Globus pallidus (tissue), 1 donor: Measurements from ENCODE around the gene USH1C.

ENCODE experiments used
- DNase-seq: peaks from one replicate; pipeline ENCODE4 v3.0.0-alpha.2; 2015; ENCODE audit warnings: low spot score

Gene USH1C

DNA sequence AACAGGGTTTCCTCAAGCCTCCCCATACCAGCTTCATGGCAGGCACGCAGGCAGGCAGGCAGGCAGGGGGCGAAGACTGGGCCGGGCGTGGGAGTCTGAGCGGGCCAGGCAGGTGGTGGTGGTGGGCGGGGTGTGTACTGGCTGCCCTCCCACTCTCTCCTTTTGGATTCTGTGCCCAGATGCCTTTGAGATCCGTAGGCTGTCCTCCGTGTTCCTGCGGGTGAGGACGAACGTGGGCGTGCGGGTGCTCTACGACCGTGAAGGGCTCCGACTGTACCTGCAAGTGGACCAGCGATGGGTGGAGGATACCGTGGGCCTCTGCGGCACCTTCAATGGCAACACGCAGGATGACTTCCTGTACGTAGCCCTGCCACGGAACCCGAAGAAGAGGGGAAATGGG lies 25.8 kb upstream of the USH1C start:
- DNase-seq = no peak

DNA sequence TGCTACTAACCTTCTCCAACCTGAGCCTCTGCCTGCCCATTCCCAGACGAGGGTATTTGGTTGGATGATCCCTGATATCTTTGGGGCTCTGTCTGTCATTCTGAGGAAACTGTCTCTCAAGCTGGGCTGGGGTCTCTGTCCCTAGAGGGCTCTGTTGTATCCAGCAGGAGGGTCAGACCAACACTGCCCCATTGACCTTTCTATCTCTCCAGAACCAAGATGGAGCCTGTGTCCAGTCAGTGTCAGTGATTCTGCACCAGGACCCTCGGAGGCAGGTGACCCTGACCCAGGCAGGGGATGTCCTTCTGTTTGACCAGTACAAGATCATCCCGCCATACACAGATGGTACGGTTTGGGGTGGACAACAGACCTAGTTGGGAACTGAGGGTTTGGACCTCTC lies 24.7 kb upstream of the USH1C start:
- DNase-seq = no peak

DNA sequence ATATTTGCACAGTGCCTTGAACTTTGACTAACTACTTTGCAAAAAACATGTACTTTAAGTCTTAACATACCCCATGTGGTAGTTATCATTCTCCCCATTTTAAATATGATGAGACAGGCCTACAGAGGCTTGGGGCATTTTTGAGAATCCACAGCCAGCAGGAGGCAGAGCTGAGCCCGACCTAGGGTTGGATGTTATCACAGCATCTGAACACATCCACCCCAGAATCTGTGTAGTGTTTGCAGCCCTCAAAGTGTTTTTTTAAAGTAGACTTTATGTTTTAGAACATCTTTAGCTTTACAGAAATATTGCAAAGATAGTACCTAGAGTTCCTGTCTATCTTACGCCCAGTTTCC lies 20.4 kb upstream of the USH1C start:
- DNase-seq = no peak

DNA sequence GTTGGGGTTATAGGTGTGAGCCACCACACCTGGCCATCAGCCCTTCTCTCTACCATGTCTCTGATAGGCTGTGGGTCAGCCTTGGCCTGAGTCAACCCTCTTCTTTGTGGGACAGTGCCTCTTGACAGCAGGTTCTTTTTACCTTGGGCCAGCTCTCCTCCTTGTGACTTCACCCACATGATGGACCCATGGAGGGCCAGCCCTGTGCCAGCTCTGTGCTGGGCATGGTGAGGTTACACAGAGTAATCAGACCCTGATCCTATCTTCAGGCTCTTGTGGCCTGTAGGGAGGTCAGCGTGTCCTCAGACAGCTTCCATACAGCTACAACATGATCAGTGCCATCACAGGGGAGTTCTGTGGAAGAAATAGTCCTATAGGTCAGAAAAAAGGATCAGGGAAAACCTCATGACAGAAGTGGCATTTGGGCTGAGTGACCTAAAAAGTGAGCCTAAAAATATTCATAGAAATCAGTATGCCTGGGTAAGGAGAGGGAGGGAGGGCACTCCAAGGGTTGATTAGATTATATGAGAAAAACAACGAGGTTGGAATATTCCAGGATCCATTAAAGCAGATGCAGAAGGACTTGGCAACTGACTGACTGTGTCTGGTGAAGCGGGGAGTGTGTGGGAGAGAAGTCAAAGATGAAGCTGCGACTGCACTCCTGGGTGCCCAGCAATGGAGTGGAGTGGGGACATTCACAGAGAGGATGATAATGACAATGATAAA lies 19.9 kb upstream of the USH1C start:
- DNase-seq = no peak

DNA sequence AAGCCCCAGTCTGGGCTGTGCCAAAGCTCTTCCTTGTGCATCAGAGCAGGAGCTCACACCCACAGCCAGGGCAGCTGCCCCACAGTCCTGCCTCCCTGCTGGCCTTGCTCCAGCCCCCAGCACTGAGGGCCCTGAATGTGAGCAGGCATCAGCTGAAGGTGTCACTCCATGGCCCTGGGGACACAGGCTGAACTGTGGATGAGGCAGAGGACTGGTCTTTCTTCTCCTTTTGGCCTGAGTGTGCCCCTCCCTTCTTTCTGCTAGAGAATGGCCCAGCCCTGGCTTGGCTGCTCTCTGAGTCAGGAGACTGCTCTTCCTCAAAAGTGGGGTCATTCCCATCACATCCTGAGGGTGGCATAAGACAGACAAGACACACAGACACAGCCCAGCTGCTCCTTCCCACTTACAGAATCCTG lies 19.0 kb upstream of the USH1C start:
- no peak for DNase-seq

GRCh38 chr11:17561526-17561925 lies 17.3 kb upstream of the USH1C start:
- no peak for DNase-seq

- no peak for DNase-seq
These were observed 16.8 kb upstream of the USH1C start for GRCh38 chr11:17561111-17561415.

DNA sequence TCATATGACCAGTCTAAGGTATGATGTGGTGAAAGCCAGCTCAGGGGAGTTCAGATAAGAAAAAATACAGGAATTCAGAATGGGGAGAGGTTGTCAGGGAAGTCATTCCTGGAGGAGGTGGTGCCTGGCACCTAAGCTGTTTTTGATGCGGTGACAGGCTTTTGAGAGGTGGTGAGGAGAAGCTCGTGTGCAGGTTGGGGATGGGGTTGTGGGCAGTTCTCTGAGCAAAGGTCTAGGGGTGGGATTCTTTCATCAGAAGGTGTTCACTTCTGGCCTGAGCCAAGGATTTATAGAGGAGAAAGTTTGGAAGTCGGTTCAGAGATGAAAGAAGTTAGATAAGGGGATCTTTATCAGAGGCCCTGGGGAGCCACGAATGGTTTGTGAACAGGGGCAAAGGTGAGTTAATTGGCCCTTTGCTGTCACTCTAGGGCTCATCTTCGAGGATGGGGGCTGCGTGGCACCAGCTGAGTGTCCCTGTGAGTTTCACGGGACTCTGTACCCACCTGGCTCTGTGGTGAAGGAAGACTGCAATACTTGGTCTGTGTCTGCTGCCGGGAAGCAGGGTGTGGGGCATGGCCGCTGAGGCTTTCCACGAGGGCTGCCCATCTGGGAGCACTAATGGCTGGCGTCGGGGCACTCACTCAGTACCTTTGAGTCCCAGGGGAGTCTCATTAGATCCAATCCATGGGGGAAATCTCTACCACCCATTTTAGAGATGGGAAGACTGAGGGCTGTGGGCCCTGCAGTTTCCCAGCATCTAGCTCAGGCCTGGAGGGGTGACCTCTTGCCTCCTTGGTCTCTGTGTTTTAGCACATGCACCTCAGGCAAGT lies 16.3 kb upstream of the USH1C start:
- DNase-seq = no peak

DNA sequence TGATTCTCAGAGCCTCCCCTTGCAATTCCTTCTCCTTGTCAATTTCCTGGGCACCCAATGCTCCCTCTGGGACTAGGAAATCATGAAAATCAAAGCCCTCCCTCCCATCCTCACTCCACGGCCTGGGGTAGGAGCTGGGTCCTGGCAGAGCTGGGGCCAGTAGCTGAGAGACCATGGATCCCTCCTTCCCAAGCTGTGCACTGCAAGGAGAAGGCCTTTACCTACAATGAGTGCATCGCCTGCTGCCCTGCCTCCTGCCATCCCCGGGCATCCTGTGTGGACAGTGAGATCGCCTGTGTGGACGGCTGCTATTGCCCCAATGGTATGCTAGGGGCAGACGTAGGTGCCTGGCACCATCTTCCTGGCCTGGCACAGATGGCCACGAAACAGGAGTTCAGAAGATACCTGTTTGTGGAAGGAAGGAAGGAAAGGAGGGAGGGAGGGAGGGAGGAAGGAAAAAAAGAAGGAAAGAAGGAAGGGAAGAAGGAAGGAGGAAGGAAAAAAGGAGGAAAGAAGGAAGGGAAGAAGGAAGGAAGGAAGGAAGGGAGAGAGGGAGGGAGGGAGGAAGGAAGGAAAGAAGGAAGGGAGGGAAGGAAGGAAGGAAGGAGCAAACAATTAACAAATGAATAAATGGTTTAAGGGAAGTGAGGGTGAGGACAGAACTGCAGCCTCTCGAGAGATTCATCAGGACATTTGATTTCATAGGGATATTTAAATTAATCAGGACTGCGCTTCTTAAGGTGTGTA lies 15.3 kb upstream of the USH1C start:
- no peak for DNase-seq

- no peak for DNase-seq
These were observed 14.7 kb upstream of the USH1C start for GRCh38 chr11:17558916-17559315.

- DNase-seq = no peak
These were observed 14.0 kb upstream of the USH1C start for GRCh38 chr11:17558025-17558780.

- no peak for DNase-seq
These were observed 12.8 kb upstream of the USH1C start for GRCh38 chr11:17556999-17557398.

- no peak for DNase-seq
These were observed 10.3 kb upstream of the USH1C start for GRCh38 chr11:17554487-17554886.

DNA sequence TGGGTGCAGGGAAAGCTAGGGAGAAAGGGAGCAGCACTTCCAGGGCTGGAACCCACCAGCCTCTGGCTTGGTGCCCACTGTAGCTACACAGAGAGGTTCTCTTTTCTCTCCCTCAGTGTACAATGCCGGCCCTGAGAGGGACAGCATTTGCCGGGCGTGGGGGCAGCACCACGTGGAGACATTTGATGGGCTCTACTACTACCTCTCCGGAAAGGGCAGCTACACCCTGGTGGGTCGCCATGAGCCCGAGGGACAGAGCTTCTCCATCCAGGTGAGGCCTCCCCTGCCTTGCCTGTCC lies 9.0 kb upstream of the USH1C start:
- DNase-seq = no peak

- no peak for DNase-seq
These were observed 8.4 kb upstream of the USH1C start for GRCh38 chr11:17552392-17553248.

DNA sequence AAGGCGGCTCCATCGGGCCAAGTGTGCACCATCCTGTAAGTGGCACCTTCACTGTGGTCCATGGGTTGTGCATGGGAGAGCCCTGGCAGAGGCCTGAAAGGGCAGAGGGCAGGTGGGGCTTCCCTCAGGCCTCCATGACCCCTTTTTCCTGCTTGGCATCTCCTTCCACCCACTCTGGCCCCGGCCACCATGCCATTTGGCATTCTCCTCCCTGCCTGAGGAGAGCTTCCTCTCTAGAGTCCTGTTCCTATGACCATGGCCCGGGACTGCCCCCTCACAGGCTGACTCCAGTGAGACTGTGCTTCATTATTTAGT lies 7.8 kb upstream of the USH1C start:
- DNase-seq = no peak

DNA sequence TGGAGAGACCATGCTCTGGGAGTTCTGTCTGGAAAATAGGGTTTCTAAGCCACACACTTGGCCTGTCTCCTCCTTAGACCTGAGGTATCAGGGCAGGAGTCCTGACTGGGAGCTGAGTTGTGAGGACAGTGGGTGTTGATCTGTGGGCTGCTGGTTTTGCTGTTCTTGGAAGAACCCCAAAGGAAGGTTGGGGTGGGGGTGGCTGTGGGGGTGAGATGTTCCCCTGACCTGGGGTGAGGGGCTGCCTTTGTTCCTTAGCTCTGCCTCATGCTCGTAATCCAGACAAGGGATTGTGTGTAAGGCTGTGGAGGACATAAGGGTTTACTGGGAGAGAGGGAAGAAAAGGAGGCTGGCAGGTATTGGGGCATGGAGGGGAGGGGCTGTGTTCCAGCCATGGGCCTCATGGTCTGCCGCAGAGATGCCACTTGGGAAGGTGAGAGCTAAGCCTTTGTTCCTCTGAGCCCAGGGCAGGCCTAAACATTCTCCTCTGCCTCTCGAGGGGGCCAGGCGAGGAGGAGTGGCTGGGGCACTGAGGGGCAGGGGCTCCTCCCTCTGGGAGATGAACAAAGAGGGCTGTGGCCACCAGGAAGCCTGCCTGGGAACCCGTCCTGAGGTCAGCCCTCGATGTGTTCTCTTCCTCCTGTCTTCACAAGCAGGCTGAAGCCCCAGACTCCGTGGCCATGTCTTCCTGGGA lies 7.3 kb upstream of the USH1C start:
- DNase-seq = no peak

- DNase-seq = no peak
These were observed 6.5 kb upstream of the USH1C start for GRCh38 chr11:17550450-17551346.

- DNase-seq = no peak
These were observed 4.2 kb upstream of the USH1C start for GRCh38 chr11:17548444-17548843.

GRCh38 chr11:17547932-17548331 lies 3.7 kb upstream of the USH1C start:
- no peak for DNase-seq
